ENCODE data around the gene CDH23.

- TF ChIP-seq GLIS3 (CRISPR knock-in tag; IDR thresholded peaks at IDR 0.05), result no peak
- TF ChIP-seq ISL1 (CRISPR knock-in tag; IDR thresholded peaks at IDR 0.05), result no peak
- TF ChIP-seq ZFP30 (CRISPR knock-in tag; IDR thresholded peaks at IDR 0.05), result no peak
- TF ChIP-seq ARNTL (CRISPR knock-in tag; IDR thresholded peaks at IDR 0.05; ENCODE audit: borderline replicate concordance, low read depth), result no peak
- TF ChIP-seq CREB5 (CRISPR knock-in tag; IDR thresholded peaks at IDR 0.05; ENCODE audit: low read depth), result no peak
- no peak for TF ChIP-seq ZFP3 (CRISPR knock-in tag; IDR thresholded peaks at IDR 0.05)
Measured at GRCh38 chr10:71348850-71349249, 47.9 kb upstream of the CDH23 start.
